ENCODE data around the gene SNX11.

GRCh38 chr17:48162946-48163506 lies 55.5 kb downstream of the SNX11 start:
- no peak for TF ChIP-seq POLR2A (IDR thresholded peaks at IDR 0.05)
- TF ChIP-seq CTCF (IDR thresholded peaks at IDR 0.05): no peak
